CD14-positive monocyte (primary cell): Measurements from ENCODE around the gene MCCC1. TPM values are rescaled to one million over a fixed set of nuclear protein-coding genes. Genes with fewer than 3 reads are reported as not detected.
A peak's percentile ranks its signal among the peaks of the same experiment; 100 is the strongest.

Source experiments
- DNase-seq, 3 donors: peaks; one replicate each; pipeline ENCODE4 v3.0.0-alpha.2; 2011 to 2022
- H2AFZ ChIP-seq: 2 replicates; pipeline ENCODE4 v1.6.0; 2012; ENCODE audit warnings: mild to moderate bottlenecking, low read depth, low read length, inconsistent platforms; ENCODE audit not compliant: insufficient read depth, poor library complexity, severe bottlenecking
- H3K27ac ChIP-seq, 2 donors: 1 replicate in 1 of 2; 2 replicates in 1 of 2; pipeline ENCODE4 v1.5.1; 2012 to 2013; ENCODE audit warnings: low read length in 2 of 2, control low read depth in 1 of 2, inconsistent platforms in 1 of 2, low read depth in 1 of 2, mild to moderate bottlenecking in 1 of 2
- H3K27me3 ChIP-seq, 2 donors: one replicate each; pipeline versions ENCODE4 v1.6.0 to v1.6.1; 2011 to 2013; ENCODE audit warnings: low read length in 2 of 2; ENCODE audit not compliant: control insufficient read depth in 2 of 2, insufficient read depth in 2 of 2
- H3K36me3 ChIP-seq, 2 donors: replicated peaks in 1 of 2; 1 replicate in 1 of 2; 2 replicates in 1 of 2; pipeline versions ENCODE4 v1.5.1 to v1.6.1; 2012 to 2013; ENCODE audit warnings: low read length in 2 of 2, control low read depth in 1 of 2, inconsistent platforms in 1 of 2, mild to moderate bottlenecking in 1 of 2; ENCODE audit not compliant: insufficient read depth in 2 of 2, control insufficient read depth in 1 of 2
- H3K4me1 ChIP-seq, 2 donors: 1 replicate in 1 of 2; 2 replicates in 1 of 2; pipeline versions ENCODE4 v1.5.1 to v1.6.1; 2012 to 2013; ENCODE audit warnings: low read length in 2 of 2, control low read depth in 1 of 2, inconsistent platforms in 1 of 2, mild to moderate bottlenecking in 1 of 2, moderate library complexity in 1 of 2; ENCODE audit not compliant: insufficient read depth in 2 of 2, control insufficient read depth in 1 of 2
- H3K4me2 ChIP-seq: replicated peaks from 2 replicates; pipeline ENCODE3; 2012; ENCODE audit warnings: low read length, moderate library complexity, mild to moderate bottlenecking; ENCODE audit not compliant: poor library complexity, severe bottlenecking; ENCODE audit errors: extremely low read depth
- H3K4me3 ChIP-seq, 3 experiments: fragments of 200-600 bp in 1 of 3; sonication (generic) in 1 of 3; replicated peaks in 1 of 3; 1 replicate in 2 of 3; 2 replicates in 1 of 3; pipeline ENCODE4 v1.5.1; 2011 to 2013; ENCODE audit warnings: low read length in 3 of 3, mild to moderate bottlenecking in 3 of 3, control low read depth in 2 of 3, low read depth in 2 of 3, inconsistent platforms in 1 of 3, moderate library complexity in 1 of 3
- H3K79me2 ChIP-seq: 2 replicates; pipeline ENCODE4 v1.6.0; 2012; ENCODE audit warnings: mild to moderate bottlenecking, control low read depth, inconsistent platforms, low read length, moderate library complexity; ENCODE audit not compliant: insufficient read depth
- H3K9ac ChIP-seq: 2 replicates; pipeline ENCODE4 v1.6.0; 2017; ENCODE audit warnings: low read length, mild to moderate bottlenecking; ENCODE audit not compliant: insufficient read depth, poor library complexity, severe bottlenecking
- H3K9me3 ChIP-seq, 2 donors: replicated peaks in 1 of 2; 1 replicate in 1 of 2; 2 replicates in 1 of 2; pipeline versions ENCODE4 v1.5.1 to v1.6.1; 2012 to 2013; ENCODE audit warnings: low read length in 2 of 2, control low read depth in 1 of 2; ENCODE audit not compliant: control insufficient read depth in 1 of 2, insufficient read depth in 1 of 2
- H4K20me1 ChIP-seq: 2 replicates; pipeline ENCODE4 v1.6.0; 2012; ENCODE audit warnings: mild to moderate bottlenecking, low read length, control low read depth, moderate library complexity; ENCODE audit not compliant: insufficient read depth
- H3K27ac Mint-ChIP-seq, 7 donors: one replicate each; pipeline ENCODE4 v1.8.0; 2020; ENCODE audit warnings: mild to moderate bottlenecking in 7 of 7, mixed read lengths in 7 of 7, moderate library complexity in 6 of 7, inconsistent platforms in 2 of 7
- H3K27me3 Mint-ChIP-seq, 3 donors: one replicate each; pipeline ENCODE4 v1.8.0; 2021 to 2022; ENCODE audit warnings: low read depth in 3 of 3, mild to moderate bottlenecking in 3 of 3, mixed read lengths in 3 of 3, moderate library complexity in 3 of 3, inconsistent platforms in 1 of 3
- H3K36me3 Mint-ChIP-seq, 2 donors: one replicate each; pipeline ENCODE4 v1.8.0; 2020; ENCODE audit warnings: mixed read lengths in 2 of 2, inconsistent platforms in 1 of 2, mild to moderate bottlenecking in 1 of 2
- H3K4me1 Mint-ChIP-seq: one replicate; pipeline ENCODE4 v1.8.0; 2020; ENCODE audit warnings: mild to moderate bottlenecking, mixed read lengths
- H3K4me3 Mint-ChIP-seq, 2 donors: one replicate each; pipeline ENCODE4 v1.8.0; 2020; ENCODE audit warnings: mild to moderate bottlenecking in 2 of 2, mixed read lengths in 2 of 2, moderate library complexity in 1 of 2
- H3K9me3 Mint-ChIP-seq, 7 donors: one replicate each; pipeline ENCODE4 v1.8.0; 2020 to 2022; ENCODE audit warnings: mixed read lengths in 7 of 7, mild to moderate bottlenecking in 6 of 7, moderate library complexity in 6 of 7, inconsistent platforms in 2 of 7
- CTCF ChIP-seq: fragments of 200-600 bp; IDR thresholded peaks from one replicate; pipeline ENCODE4 v1.8.0; 2022; ENCODE audit warnings: antibody characterized with exemption, mild to moderate bottlenecking
- WGBS: methylation state at CpG from one replicate; pipeline ENCODE4 v1.1.5; 2013; ENCODE audit warnings: missing lambda C conversion rate; ENCODE audit not compliant: insufficient coverage; 5-methylcytosine and 5-hydroxymethylcytosine counted together
- intact Hi-C, 2 donors: fragments of 100-400 bp; cut with micrococcal nuclease; formaldehyde crosslinking; loops; one replicate each; pipeline versions ENCODE4 v1.15.0 to v1.15.1; 2023
- polyA plus RNA-seq, 3 donors: library from polyadenylated mRNA; depleted of rRNA in 1 of 3; unstranded in 2 of 3; stranded (reverse) in 1 of 3; fragments of 300-500 nt in 2 of 3; fragments of >200 nt in 1 of 3; fragmentation: Illumina TruSeq in 2 of 3; gene quantifications; 1 replicate in 2 of 3; 2 replicates in 1 of 3; pipeline ENCODE4 v1.2.3, GENCODE V29; 2012 to 2021

MCCC1 gene
- polyA plus RNA-seq, 3 donors: 13.9 to 18.4 (median 16.0) TPM

- peaks cover 69 to 97% of the 10 kb centered on the region in 2 donors for H3K36me3 ChIP-seq
- no peaks in the 10 kb centered on the region for H3K4me1 ChIP-seq
- H3K27me3 ChIP-seq: no peaks in the 10 kb centered on the region
- Mint-ChIP-seq H3K9me3 (peaks cover 0 to 7% (median 0%) of the 10 kb centered on the region in 7 donors), H3K4me3 (no peak overlapping the region), H3K4me1 (no peaks in the 10 kb centered on the region), H3K36me3 (peaks cover 69 to 94% of the 10 kb centered on the region in 2 donors), H3K27me3 (peaks cover 0 to 2% (median 0%) of the 10 kb centered on the region in 3 donors), H3K27ac (no peak overlapping the region)
- intact Hi-C loops: no loop called here
- no peak overlapping the region for H2AFZ ChIP-seq
- no peak overlapping the region for H3K9ac ChIP-seq
- DNase-seq: no peak
- TF ChIP-seq CTCF: no peak
- H3K9me3 ChIP-seq: no peaks in the 10 kb centered on the region
- H3K4me3 ChIP-seq: no peak overlapping the region
- WGBS: no CpG with 5 or more reads among the region's 2 CpGs
- no peaks in the 10 kb centered on the region for H3K79me2 ChIP-seq
- no peaks in the 10 kb centered on the region for H4K20me1 ChIP-seq
- no peak overlapping the region for H3K27ac ChIP-seq
- H3K4me2 ChIP-seq: no peak overlapping the region
Measured at GRCh38 chr3:183033746-183034145, 65.5 kb downstream of the MCCC1 start.

- intact Hi-C loops: no loop called here
- Mint-ChIP-seq H3K4me1 (no peaks in the 10 kb centered on the region), H3K27me3 (peaks cover 0 to 2% (median 0%) of the 10 kb centered on the region in 3 donors), H3K9me3 (peaks cover 0 to 7% (median 0%) of the 10 kb centered on the region in 7 donors), H3K4me3 (no peak overlapping the region), H3K36me3 (peaks cover 68 to 94% of the 10 kb centered on the region in 2 donors), H3K27ac (peak overlapping the region in 1 of 7 donors; percentile 6)
- 100% methylated on average over 2 of the region's 6 CpGs for WGBS
- H3K27me3 ChIP-seq: no peaks in the 10 kb centered on the region
- no peak for TF ChIP-seq CTCF
- no peaks in the 10 kb centered on the region for H3K4me1 ChIP-seq
- H3K4me2 ChIP-seq: no peak overlapping the region
- peaks cover 65 to 97% of the 10 kb centered on the region in 2 donors for H3K36me3 ChIP-seq
- no peaks in the 10 kb centered on the region for H3K9me3 ChIP-seq
- no peak overlapping the region for H3K4me3 ChIP-seq
- H3K9ac ChIP-seq: no peak overlapping the region
- no peak for DNase-seq
- H4K20me1 ChIP-seq: no peaks in the 10 kb centered on the region
- H2AFZ ChIP-seq: no peak overlapping the region
- H3K27ac ChIP-seq: no peak overlapping the region
- H3K79me2 ChIP-seq: no peaks in the 10 kb centered on the region
Measured at GRCh38 chr3:183032880-183033555, 66.3 kb downstream of the MCCC1 start.
